HepG2 (cell line): ENCODE data around the gene SYCP2L. TPM values are rescaled to one million over a fixed set of nuclear protein-coding genes. Genes with fewer than 3 reads are reported as not detected.

ENCODE experiments used
- BCL6 ChIP-seq: IDR thresholded peaks from 2 replicates; pipeline ENCODE4 v1.6.1; 2016; ENCODE audit warnings: missing genetic modification reagents, missing compliant biosample characterization
- CEBPZ ChIP-seq: IDR thresholded peaks from 2 replicates; pipeline ENCODE4 v1.6.1; 2012; ENCODE audit warnings: low read length, improper control_type of control experiment
- CENPX ChIP-seq: sonication (generic); formaldehyde crosslinking; IDR thresholded peaks from 2 replicates; pipeline ENCODE4 v1.9.0; 2021; ENCODE audit warnings: mild to moderate bottlenecking, missing genetic modification reagents, moderate library complexity
- FUBP1 ChIP-seq: sonication (generic); formaldehyde crosslinking; IDR thresholded peaks from 2 replicates; pipeline ENCODE4 v1.5.1; 2020; ENCODE audit warnings: missing genetic modification reagents, mild to moderate bottlenecking, borderline replicate concordance
- KDM3A ChIP-seq: IDR thresholded peaks from 2 replicates; pipeline ENCODE4 v1.6.1; 2018; ENCODE audit warnings: low read depth, missing compliant biosample characterization
- MBNL3 ChIP-seq: fragments of 250-450 bp; sonication (Bioruptor Pico); conservative IDR thresholded peaks from 2 replicates; pipeline ENCODE4 v1.8.0; 2022; ENCODE audit warnings: mild to moderate bottlenecking, inconsistent platforms
- MIER3 ChIP-seq: IDR thresholded peaks from 2 replicates; pipeline ENCODE4 v1.6.1; 2016; ENCODE audit warnings: missing compliant biosample characterization, borderline replicate concordance
- MIXL1 ChIP-seq: IDR thresholded peaks from 2 replicates; pipeline ENCODE4 v1.6.1; 2016
- PRPF4 ChIP-seq: fragments of 200-400 bp; formaldehyde crosslinking; IDR thresholded peaks from 2 replicates; pipeline ENCODE4 v1.6.1; 2016; ENCODE audit warnings: low read length, low read depth; ENCODE audit not compliant: poor library complexity, severe bottlenecking
- SKI ChIP-seq: fragments of 450-650 bp; IDR thresholded peaks from one replicate; pipeline ENCODE4 v1.6.1; 2018; ENCODE audit warnings: mild to moderate bottlenecking; ENCODE audit not compliant: partially characterized antibody
- SP4 ChIP-seq: sonication (generic); formaldehyde crosslinking; IDR thresholded peaks from 2 replicates; pipeline ENCODE4 v1.8.1; 2023; ENCODE audit warnings: mild to moderate bottlenecking, missing genetic modification reagents
- TEAD3 ChIP-seq: optimal IDR thresholded peaks from 2 replicates; pipeline ENCODE3; 2016; ENCODE audit warnings: borderline replicate concordance
- TFAP4 ChIP-seq: sonication (generic); IDR thresholded peaks from 2 replicates; pipeline ENCODE4 v1.6.1; 2016; ENCODE audit warnings: low read depth, borderline replicate concordance
- ZEB1 ChIP-seq: IDR thresholded peaks from 2 replicates; pipeline ENCODE4 v1.6.1; 2012; ENCODE audit warnings: mild to moderate bottlenecking, low read depth, inconsistent platforms; ENCODE audit not compliant: insufficient replicate concordance
- ZFP90 ChIP-seq: sonication (generic); formaldehyde crosslinking; IDR thresholded peaks from 2 replicates; pipeline ENCODE4 v1.8.0; 2022; ENCODE audit warnings: missing genetic modification reagents, mild to moderate bottlenecking, inconsistent platforms, borderline replicate concordance
- ZNF282 ChIP-seq: fragments of 450-650 bp; IDR thresholded peaks from 2 replicates; pipeline ENCODE4 v1.6.1; 2018; ENCODE audit not compliant: partially characterized antibody
- ZNF816 ChIP-seq: sonication (generic); formaldehyde crosslinking; IDR thresholded peaks from 2 replicates; pipeline ENCODE4 v1.8.0; 2022; ENCODE audit warnings: missing genetic modification reagents, mild to moderate bottlenecking, borderline replicate concordance
- polyA plus RNA-seq, 8 experiments: library from polyadenylated mRNA; depleted of rRNA in 3 of 8; stranded (reverse) in 7 of 8; unstranded in 1 of 8; fragments of >200 nt; fragmentation: Illumina TruSeq in 4 of 8; extraction: Trizol in 4 of 8; gene quantifications; 2 replicates each; pipeline versions ENCODE4 v1.2.1 to v1.2.3, GENCODE V29; 2011 to 2016; ENCODE audit warnings: low read depth in 4 of 8, missing spikeins in 1 of 8, mixed read lengths in 1 of 8; ENCODE audit not compliant: insufficient read depth in 1 of 8
- total RNA-seq, 5 experiments: library from RNA; depleted of rRNA; stranded (reverse); fragments of >200 nt; fragmentation: Illumina TruSeq; extraction: Trizol; gene quantifications; 2 replicates each; pipeline ENCODE4 v1.2.3, GENCODE V29; 2016; ENCODE audit warnings: low read depth in 1 of 5
- TF ChIP-seq, protein P1 (sequence below): sonication (generic); formaldehyde crosslinking; IDR thresholded peaks from 2 replicates; pipeline ENCODE4 v1.4.0; 2020; ENCODE audit warnings: missing genetic modification reagents, borderline replicate concordance
- TF ChIP-seq, protein P2 (sequence below): sonication (generic); formaldehyde crosslinking; IDR thresholded peaks from 2 replicates; pipeline ENCODE4 v1.5.0; 2020; ENCODE audit warnings: mild to moderate bottlenecking, missing genetic modification reagents

SYCP2L gene
- total and polyA plus RNA-seq, 2 of the 13 experiments (the other 11 are each of a cell fraction or from before 2014, with no cell fraction given) = 0.22 to 0.54 TPM

- TF ChIP-seq TEAD3 (CRISPR knock-in tag) (peak; percentile 94), BCL6 (CRISPR knock-in tag) (peak; percentile 89), MBNL3 (CRISPR knock-in tag) (no peak), MIXL1 (CRISPR knock-in tag) (peak; percentile 87; the same call in 1 of the 2 replicates), CEBPZ (no peak), TFAP4 (no peak), CENPX (CRISPR knock-in tag) (no peak), SP4 (CRISPR knock-in tag) (no peak), KDM3A (CRISPR knock-in tag) (peak; percentile 72; the same call in 1 of the 2 replicates), ZFP90 (no peak), ZEB1 (peak; percentile 93), PRPF4 (no peak), SKI (peak; percentile 38), MIER3 (CRISPR knock-in tag) (peak; percentile 77; the same call in 1 of the 2 replicates), FUBP1 (CRISPR knock-in tag) (no peak), ZNF282 (no peak), ZNF816 (CRISPR knock-in tag) (no peak)
- TF ChIP-seq, protein P1, sequence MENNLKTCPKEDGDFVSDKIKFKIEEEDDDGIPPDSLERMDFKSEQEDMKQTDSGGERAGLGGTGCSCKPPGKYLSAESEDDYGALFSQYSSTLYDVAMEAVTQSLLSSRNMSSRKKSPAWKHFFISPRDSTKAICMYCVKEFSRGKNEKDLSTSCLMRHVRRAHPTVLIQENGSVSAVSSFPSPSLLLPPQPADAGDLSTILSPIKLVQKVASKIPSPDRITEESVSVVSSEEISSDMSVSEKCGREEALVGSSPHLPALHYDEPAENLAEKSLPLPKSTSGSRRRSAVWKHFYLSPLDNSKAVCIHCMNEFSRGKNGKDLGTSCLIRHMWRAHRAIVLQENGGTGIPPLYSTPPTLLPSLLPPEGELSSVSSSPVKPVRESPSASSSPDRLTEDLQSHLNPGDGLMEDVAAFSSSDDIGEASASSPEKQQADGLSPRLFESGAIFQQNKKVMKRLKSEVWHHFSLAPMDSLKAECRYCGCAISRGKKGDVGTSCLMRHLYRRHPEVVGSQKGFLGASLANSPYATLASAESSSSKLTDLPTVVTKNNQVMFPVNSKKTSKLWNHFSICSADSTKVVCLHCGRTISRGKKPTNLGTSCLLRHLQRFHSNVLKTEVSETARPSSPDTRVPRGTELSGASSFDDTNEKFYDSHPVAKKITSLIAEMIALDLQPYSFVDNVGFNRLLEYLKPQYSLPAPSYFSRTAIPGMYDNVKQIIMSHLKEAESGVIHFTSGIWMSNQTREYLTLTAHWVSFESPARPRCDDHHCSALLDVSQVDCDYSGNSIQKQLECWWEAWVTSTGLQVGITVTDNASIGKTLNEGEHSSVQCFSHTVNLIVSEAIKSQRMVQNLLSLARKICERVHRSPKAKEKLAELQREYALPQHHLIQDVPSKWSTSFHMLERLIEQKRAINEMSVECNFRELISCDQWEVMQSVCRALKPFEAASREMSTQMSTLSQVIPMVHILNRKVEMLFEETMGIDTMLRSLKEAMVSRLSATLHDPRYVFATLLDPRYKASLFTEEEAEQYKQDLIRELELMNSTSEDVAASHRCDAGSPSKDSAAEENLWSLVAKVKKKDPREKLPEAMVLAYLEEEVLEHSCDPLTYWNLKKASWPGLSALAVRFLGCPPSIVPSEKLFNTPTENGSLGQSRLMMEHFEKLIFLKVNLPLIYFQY (CRISPR knock-in tag) = 0 out of 2 replicates have a peak, but pooled peaks have one; percentile 11
- TF ChIP-seq, protein P2, sequence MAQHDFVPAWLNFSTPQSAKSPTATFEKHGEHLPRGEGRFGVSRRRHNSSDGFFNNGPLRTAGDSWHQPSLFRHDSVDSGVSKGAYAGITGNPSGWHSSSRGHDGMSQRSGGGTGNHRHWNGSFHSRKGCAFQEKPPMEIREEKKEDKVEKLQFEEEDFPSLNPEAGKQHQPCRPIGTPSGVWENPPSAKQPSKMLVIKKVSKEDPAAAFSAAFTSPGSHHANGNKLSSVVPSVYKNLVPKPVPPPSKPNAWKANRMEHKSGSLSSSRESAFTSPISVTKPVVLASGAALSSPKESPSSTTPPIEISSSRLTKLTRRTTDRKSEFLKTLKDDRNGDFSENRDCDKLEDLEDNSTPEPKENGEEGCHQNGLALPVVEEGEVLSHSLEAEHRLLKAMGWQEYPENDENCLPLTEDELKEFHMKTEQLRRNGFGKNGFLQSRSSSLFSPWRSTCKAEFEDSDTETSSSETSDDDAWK = no peak
These were observed 125.5 kb downstream of the SYCP2L start (continued) for GRCh38 chr6:11012295-11012754.
